Heart right ventricle (tissue), 16 donors: ENCODE data around the gene INPP4B. TPM values are rescaled to one million over a fixed set of nuclear protein-coding genes. Genes with fewer than 3 reads are reported as not detected.
"Not testable (repeated sequence)": the region's sequence is repeated elsewhere in the genome, so short reads cannot be mapped to it uniquely, and the experiment has no call there.

ENCODE experiments used
- ATAC-seq, 8 donors: fragments of 200-7000 bp; cut with Tn5 transposase; one replicate each; pipeline ENCODE4 v1.9.1; 2020; ENCODE audit warnings: mild to moderate bottlenecking in 8 of 8, moderate library complexity in 8 of 8, moderate number of reproducible peaks in 1 of 8
- DNase-seq, 2 donors: peaks; one replicate each; pipeline ENCODE4 v3.0.0-alpha.2; 2020
- H3K27ac ChIP-seq, 10 donors: fragments of 200-600 bp; sonication (generic) in 2 of 10; one replicate each; pipeline versions ENCODE4 v1.5.0 to v1.8.0; 2020 to 2022; ENCODE audit warnings: mild to moderate bottlenecking in 3 of 10
- H3K27me3 ChIP-seq, 7 donors: fragments of 200-600 bp; one replicate each; pipeline ENCODE4 v1.8.0; 2021 to 2022; ENCODE audit warnings: mild to moderate bottlenecking in 2 of 7
- H3K36me3 ChIP-seq, 9 donors: fragments of 200-600 bp; sonication (generic) in 1 of 9; one replicate each; pipeline versions ENCODE4 v1.5.0 to v1.8.0; 2020 to 2022; ENCODE audit warnings: mild to moderate bottlenecking in 2 of 9
- H3K4me1 ChIP-seq, 9 donors: fragments of 200-600 bp; sonication (generic) in 1 of 9; one replicate each; pipeline versions ENCODE4 v1.5.0 to v1.8.0; 2020 to 2022; ENCODE audit warnings: mild to moderate bottlenecking in 4 of 9
- H3K4me3 ChIP-seq, 10 donors: fragments of 200-600 bp; sonication (generic) in 2 of 10; one replicate each; pipeline versions ENCODE4 v1.5.0 to v1.8.0; 2020 to 2022; ENCODE audit warnings: mild to moderate bottlenecking in 7 of 10, moderate library complexity in 2 of 10
- H3K9me3 ChIP-seq, 11 donors: fragments of 200-600 bp in 10 of 11; sonication (generic) in 2 of 11; one replicate each; pipeline versions ENCODE4 v1.5.0 to v1.8.0; 2013 to 2022; ENCODE audit warnings: mild to moderate bottlenecking in 2 of 11, control low read depth in 1 of 11, moderate library complexity in 1 of 11
- CTCF ChIP-seq, 9 donors: fragments of 200-600 bp; sonication (generic) in 2 of 9; IDR thresholded peaks; one replicate each; pipeline versions ENCODE4 v1.5.0 to v1.8.0; 2021 to 2022; ENCODE audit warnings: antibody characterized with exemption in 9 of 9, mild to moderate bottlenecking in 5 of 9, moderate library complexity in 1 of 9
- WGBS, 2 donors: extraction: QIAGEN DNeasy Blood & Tissue Kit; methylation state at CpG; one replicate each; pipeline ENCODE4 v1.1.7; 2013; ENCODE audit warnings: inconsistent platforms in 1 of 2; 5-methylcytosine and 5-hydroxymethylcytosine counted together
- intact Hi-C, 10 donors: fragments of 100-400 bp; cut with DNase I; formaldehyde crosslinking; loops; one replicate each; pipeline versions ENCODE4 v1.11.1 to v1.14.2; 2022
- polyA plus RNA-seq, 2 donors: library from polyadenylated mRNA; stranded (reverse); fragments of 200-250 nt; gene quantifications; one replicate each; pipeline ENCODE4 v1.2.3, GENCODE V29; 2013
- total RNA-seq, 10 donors: library from RNA; stranded (reverse); fragmentation: NEBNext Ultra II Directional in 3 of 10; extraction: Animal tissue kit (Norgen Biotek cat#: 25700) in 3 of 10; gene quantifications; one replicate each; pipeline versions ENCODE4 v1.2.1 to v1.2.4, GENCODE V29; 2021 to 2023
- donor health status: Arrhythmogenic right ventricular cardiomyopathy.
- donor health status: ischemic (EF 13 %, LVEDD 7.1; RV severe dilation, severe dysfunction).
- donor health status: healthy with polysubstance abuse.
- donor health status: DM: no; HTN: yes; CAD: no.
- donor health status: DM: no; HTN: no; CAD: no.
- donor health status: ischemic (EF 25% LVEDD 6.9; RV normal size, moderate dysfunction).
- donor health status: ischemic (EF 25% LVEDD 5.7; RV mildly dilated, moderate dysfunction).
- donor health status: healthy.
- donor health status: DM: yes; HTN: yes; CAD: no.
- donor health status: Ischemic cardiomyopathy.
- donor health status: ischemic (EF 35%, LVEDD 5.7; RV mildly dilated, moderate dysfunction).
- donor health status: nonischemic (EF 11% LVEDD 7.7; RV severe dilation, severe dysfunction).
- donor health status: DM: yes; HTN: yes; CAD: no.
- donor health status: PGD.
- donor health status: ischemic (EF 29% LVEDD 5.4; RV normal size, mild dysfunction).
- donor health status: nonischemic (EF 23%, LVEDD 6.1; RV moderate dilation, normal function).

The INPP4B gene
- total and polyA plus RNA-seq, 12 donors: 3.7 to 100.0 (median 39.1) TPM

GRCh38 chr4:142077048-142077447, 769.1 kb downstream of the INPP4B start:
- ATAC-seq: no peak
- intact Hi-C loops: no loop called here
- WGBS, 2 donors: 51 to 70% methylated on average over 2 of the region's 2 CpGs

DNA sequence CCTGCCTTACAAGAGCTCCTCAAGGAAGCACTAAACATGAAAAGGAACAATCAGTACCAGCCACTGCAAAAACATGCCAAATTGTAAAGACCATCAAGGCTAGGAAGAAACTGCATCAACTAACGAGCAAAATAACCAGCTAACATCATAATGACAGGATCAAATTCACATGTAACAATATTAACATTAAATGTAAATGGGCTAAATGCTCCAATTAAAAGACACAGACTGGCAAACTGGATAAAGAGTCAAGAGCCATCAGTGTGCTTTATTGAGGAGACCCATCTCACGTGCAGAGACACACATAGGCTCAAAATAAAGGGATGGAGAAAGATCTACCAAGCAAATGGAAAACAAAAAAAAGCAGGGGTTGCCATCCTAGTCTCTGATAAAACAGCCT, 777.8 kb downstream of the INPP4B start:
- H3K4me1 ChIP-seq, intact Hi-C loops, ATAC-seq, DNase-seq, H3K27me3 ChIP-seq, H3K4me3 ChIP-seq, H3K36me3 ChIP-seq, H3K27ac ChIP-seq: not testable (repeated sequence)
- H3K9me3 ChIP-seq: peaks cover 0 to 43% (median 7%) of the 10 kb centered on the region in 11 donors
- WGBS, 2 donors: 69 to 100% methylated on average over 1 to 2 of the region's 2 CpGs

More at GRCh38 chr4:142077048-142077447, 769.1 kb downstream of the INPP4B start:
- TF ChIP-seq CTCF (IDR thresholded peaks at IDR 0.05): no peak
- no peak for DNase-seq
- no peak overlapping the region for H3K27ac ChIP-seq
- H3K36me3 ChIP-seq: peaks cover 0 to 6% (median 0%) of the 10 kb centered on the region in 9 donors
- H3K27me3 ChIP-seq: no peaks in the 10 kb centered on the region
- H3K4me1 ChIP-seq: peaks cover 0 to 12% (median 0%) of the 10 kb centered on the region in 9 donors
- H3K4me3 ChIP-seq: no peak overlapping the region
- H3K9me3 ChIP-seq: no peaks in the 10 kb centered on the region

DNA sequence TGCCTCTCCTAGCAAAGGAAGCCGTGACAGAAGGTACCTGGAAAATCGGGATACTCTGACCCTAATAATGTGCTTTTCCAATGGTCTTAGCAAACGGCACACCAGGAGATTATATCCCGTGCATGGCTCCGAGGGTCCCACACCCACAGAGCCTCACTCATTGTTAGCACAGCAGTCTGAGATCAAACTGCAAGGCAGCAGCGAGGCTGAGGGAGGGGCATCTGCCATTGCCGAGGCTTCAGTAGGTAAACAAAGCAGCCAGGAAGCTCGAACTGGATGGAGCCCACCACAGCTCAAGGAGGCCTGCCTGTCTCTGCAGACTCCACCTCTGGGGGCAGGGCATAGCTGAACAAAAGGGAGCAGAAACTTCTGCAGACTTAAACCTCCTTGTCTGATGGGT, 779.5 kb downstream of the INPP4B start:
- 93 to 98% methylated on average over 8 of the region's 8 CpGs for WGBS, 2 donors
- intact Hi-C loops, ATAC-seq, H3K27ac ChIP-seq, H3K36me3 ChIP-seq, H3K4me3 ChIP-seq, H3K27me3 ChIP-seq, H3K4me1 ChIP-seq, DNase-seq: not testable (repeated sequence)
- H3K9me3 ChIP-seq: peaks cover 0 to 43% (median 7%) of the 10 kb centered on the region in 11 donors

DNA sequence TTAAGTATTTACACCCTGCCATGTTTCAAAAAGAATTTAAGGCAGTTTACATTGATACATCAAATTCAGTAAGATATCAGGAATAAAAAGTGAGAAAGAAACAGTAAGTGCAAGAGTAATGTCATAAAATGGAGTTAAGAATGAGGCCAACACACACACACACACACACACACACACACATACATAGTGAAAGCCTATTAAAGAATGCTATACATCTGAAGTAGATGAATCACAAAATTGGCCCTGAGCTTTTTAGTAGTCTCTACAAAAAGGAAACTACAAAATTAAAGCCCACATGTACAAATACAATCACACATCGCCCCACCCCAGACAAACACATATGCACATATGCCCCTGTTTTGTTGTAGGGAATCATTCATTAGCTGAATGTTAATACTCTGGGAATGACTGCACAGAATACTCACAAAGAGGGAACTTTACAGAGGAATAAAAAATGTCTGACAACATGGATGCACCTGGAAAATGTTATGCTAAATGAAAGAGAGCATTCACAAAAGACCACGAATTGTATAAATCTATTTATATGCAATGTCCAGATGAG, 780.9 kb downstream of the INPP4B start:
- Histone ChIP-seq H3K27ac (no peak overlapping the region), H3K4me3 (no peak overlapping the region), H3K4me1 (peaks cover 0 to 11% (median 5%) of the 10 kb centered on the region in 9 donors), H3K9me3 (peaks cover 0 to 35% (median 7%) of the 10 kb centered on the region in 11 donors), H3K27me3 (no peaks in the 10 kb centered on the region), H3K36me3 (peaks cover 0 to 9% (median 0%) of the 10 kb centered on the region in 9 donors)
- ATAC-seq (no peak), DNase-seq (no peak)
- intact Hi-C loops: no loop called here
- 94 to 97% methylated on average over 2 of the region's 2 CpGs for WGBS, 2 donors
- TF ChIP-seq CTCF (IDR thresholded peaks at IDR 0.05): no peak

DNA sequence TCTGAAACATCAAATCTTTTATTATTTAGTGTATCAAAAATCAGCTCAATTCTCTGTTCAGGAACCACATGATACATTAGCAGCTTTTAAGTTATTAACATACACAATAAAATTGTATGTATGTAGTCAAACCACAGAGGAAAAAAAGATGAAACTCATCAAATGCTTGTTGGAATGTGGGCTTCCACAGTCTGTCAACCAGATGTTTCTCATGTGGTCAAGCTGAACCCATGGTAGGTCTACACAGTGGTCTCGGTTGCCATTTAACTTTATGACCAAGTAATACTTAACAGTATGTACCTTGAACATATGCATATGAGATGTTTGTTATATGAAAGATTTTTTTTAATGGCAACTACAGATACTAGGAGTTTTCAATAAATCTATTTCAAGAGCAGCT, 781.9 kb downstream of the INPP4B start:
- WGBS, 2 donors: 92 to 97% methylated on average over 1 of the region's 1 CpG
- intact Hi-C loops: no loop called here
- H3K9me3 ChIP-seq: peaks cover 0 to 29% (median 7%) of the 10 kb centered on the region in 11 donors

More for the DNA sequence above, 781.9 kb downstream of the INPP4B start:
- no peak overlapping the region for H3K4me3 ChIP-seq
- DNase-seq (no peak), ATAC-seq (no peak)
- H3K27me3 ChIP-seq: no peaks in the 10 kb centered on the region
- H3K27ac ChIP-seq: no peak overlapping the region
- peaks cover 0 to 11% (median 5%) of the 10 kb centered on the region in 9 donors for H3K4me1 ChIP-seq
- peaks cover 0 to 9% (median 0%) of the 10 kb centered on the region in 9 donors for H3K36me3 ChIP-seq
- TF ChIP-seq CTCF (IDR thresholded peaks at IDR 0.05): no peak
